Esophagus (tissue), 2 donors: ENCODE data around the gene TSNAXIP1. TPM values are rescaled to one million over a fixed set of nuclear protein-coding genes. Genes with fewer than 3 reads are reported as not detected.
"Not testable (repeated sequence)": the region's sequence is repeated elsewhere in the genome, so short reads cannot be mapped to it uniquely, and the experiment has no call there.

Source experiments
- H3K27ac ChIP-seq, 2 donors: one replicate each; pipeline ENCODE4 v1.5.1; 2013; ENCODE audit warnings: low read depth in 2 of 2, mild to moderate bottlenecking in 2 of 2, inconsistent platforms in 1 of 2, low read length in 1 of 2, moderate library complexity in 1 of 2
- H3K27me3 ChIP-seq, 2 donors: one replicate each; pipeline ENCODE4 v1.6.1; 2013; ENCODE audit warnings: low read length in 2 of 2, control low read depth in 1 of 2, mild to moderate bottlenecking in 1 of 2; ENCODE audit not compliant: insufficient read depth in 2 of 2, control insufficient read depth in 1 of 2
- H3K36me3 ChIP-seq, 2 donors: one replicate each; pipeline ENCODE4 v1.6.1; 2013; ENCODE audit warnings: low read length in 1 of 2; ENCODE audit not compliant: control insufficient read depth in 2 of 2, insufficient read depth in 2 of 2
- H3K4me1 ChIP-seq, 2 donors: one replicate each; pipeline ENCODE4 v1.6.1; 2013; ENCODE audit warnings: low read length in 1 of 2; ENCODE audit not compliant: control insufficient read depth in 2 of 2, insufficient read depth in 2 of 2
- H3K4me3 ChIP-seq, 2 donors: one replicate each; pipeline ENCODE4 v1.5.1; 2013; ENCODE audit warnings: low read length in 2 of 2, mild to moderate bottlenecking in 2 of 2, low read depth in 1 of 2, moderate library complexity in 1 of 2
- H3K9me3 ChIP-seq, 2 donors: one replicate each; pipeline ENCODE4 v1.6.1; 2013; ENCODE audit warnings: mild to moderate bottlenecking in 2 of 2, low read depth in 1 of 2, low read length in 1 of 2, moderate library complexity in 1 of 2; ENCODE audit not compliant: control insufficient read depth in 2 of 2, insufficient read depth in 1 of 2
- WGBS, 2 donors: extraction: QIAGEN DNeasy Blood & Tissue Kit; methylation state at CpG; one replicate each; pipeline ENCODE4 v1.1.7; 2013; 5-methylcytosine and 5-hydroxymethylcytosine counted together
- polyA plus RNA-seq, 2 donors: library from polyadenylated mRNA; stranded (reverse); fragments of 200-250 nt; gene quantifications; one replicate each; pipeline ENCODE4 v1.2.3, GENCODE V29; 2013
- donor health status: healthy with polysubstance abuse.
- donor health status: Bipolar disorder and iron deficiency.

TSNAXIP1 gene
- polyA plus RNA-seq, 2 donors = 0.72 to 1.8 TPM

GRCh38 chr16:67825906-67826305 is 19.2 kb downstream of the TSNAXIP1 start:
- 93 to 96% methylated on average over 14 of the region's 14 CpGs for WGBS, 2 donors
- Histone ChIP-seq H3K9me3 (no peaks in the 10 kb centered on the region), H3K27ac (no peak overlapping the region), H3K36me3 (peaks cover 13 to 36% of the 10 kb centered on the region in 2 donors), H3K27me3 (no peaks in the 10 kb centered on the region), H3K4me3 (no peak overlapping the region), H3K4me1 (no peaks in the 10 kb centered on the region)

GRCh38 chr16:67828651-67829050 is 22.0 kb downstream of the TSNAXIP1 start:
- Histone ChIP-seq H3K4me3 (no peak overlapping the region), H3K36me3 (peaks cover 19 to 48% of the 10 kb centered on the region in 2 donors), H3K9me3 (no peaks in the 10 kb centered on the region), H3K27ac (no peak overlapping the region), H3K27me3 (no peaks in the 10 kb centered on the region), H3K4me1 (peaks cover 0 to 4% of the 10 kb centered on the region in 2 donors)
- 91 to 94% methylated on average over 4 of the region's 4 CpGs for WGBS, 2 donors

- peak overlapping the region; percentile 22 to 75 for H3K27ac ChIP-seq
- 2 to 4% methylated on average over 3 of the region's 3 CpGs for WGBS, 2 donors
- peaks cover 17 to 38% of the 10 kb centered on the region in 2 donors for H3K36me3 ChIP-seq
- no peaks in the 10 kb centered on the region for H3K27me3 ChIP-seq
- no peaks in the 10 kb centered on the region for H3K9me3 ChIP-seq
- H3K4me3 ChIP-seq = peak overlapping the region; percentile 76 to 89
- peaks cover 0 to 4% of the 10 kb centered on the region in 2 donors for H3K4me1 ChIP-seq
Observed at GRCh38 chr16:67833030-67833414, 26.3 kb downstream of the TSNAXIP1 start.

- H3K9me3 ChIP-seq = no peaks in the 10 kb centered on the region
- peaks cover 0 to 4% of the 10 kb centered on the region in 2 donors for H3K4me1 ChIP-seq
- H3K4me3 ChIP-seq = peak overlapping the region; percentile 76 to 89
- H3K36me3 ChIP-seq = peaks cover 13 to 32% of the 10 kb centered on the region in 2 donors
- WGBS, 2 donors = 0% methylated on average over 49 of the region's 49 CpGs
- no peaks in the 10 kb centered on the region for H3K27me3 ChIP-seq
- peak overlapping the region; percentile 22 to 85 for H3K27ac ChIP-seq
Observed at GRCh38 chr16:67833415-67834241, 26.9 kb downstream of the TSNAXIP1 start.

GRCh38 chr16:67834242-67834614 is 27.5 kb downstream of the TSNAXIP1 start:
- H3K36me3 ChIP-seq = peaks cover 9 to 27% of the 10 kb centered on the region in 2 donors
- 79 to 83% methylated on average over 10 of the region's 10 CpGs for WGBS, 2 donors
- H3K4me1 ChIP-seq = peaks cover 0 to 4% of the 10 kb centered on the region in 2 donors
- H3K9me3 ChIP-seq = no peaks in the 10 kb centered on the region
- no peak overlapping the region for H3K27ac ChIP-seq
- no peaks in the 10 kb centered on the region for H3K27me3 ChIP-seq
- H3K4me3 ChIP-seq = peak overlapping the region in 1 of 2 donors; percentile 89

- H3K27me3 ChIP-seq, H3K9me3 ChIP-seq, H3K4me1 ChIP-seq, H3K4me3 ChIP-seq, H3K36me3 ChIP-seq: not testable (repeated sequence)
- H3K27ac ChIP-seq = peak overlapping the region in 1 of 2 donors; percentile 16
- 62 to 66% methylated on average over 10 of the region's 10 CpGs for WGBS, 2 donors
Observed at GRCh38 chr16:67837190-67837589, 30.5 kb downstream of the TSNAXIP1 start.

- WGBS, 2 donors = 90 to 92% methylated on average over 2 of the region's 2 CpGs
- Histone ChIP-seq H3K4me1 (peaks cover 0 to 5% of the 10 kb centered on the region in 2 donors), H3K9me3 (no peaks in the 10 kb centered on the region), H3K27ac (no peak overlapping the region), H3K4me3 (no peak overlapping the region), H3K36me3 (no peaks in the 10 kb centered on the region), H3K27me3 (no peaks in the 10 kb centered on the region)
Observed at GRCh38 chr16:67837811-67838210, 31.1 kb downstream of the TSNAXIP1 start.

- peaks cover 3 to 24% of the 10 kb centered on the region in 2 donors for H3K4me1 ChIP-seq
- H3K36me3 ChIP-seq = no peaks in the 10 kb centered on the region
- peak overlapping the region; percentile 78 to 90 for H3K4me3 ChIP-seq
- WGBS, 2 donors = 37 to 47% methylated on average over 17 of the region's 17 CpGs
- peak overlapping the region; percentile 100 for H3K27ac ChIP-seq
- no peaks in the 10 kb centered on the region for H3K27me3 ChIP-seq
- no peaks in the 10 kb centered on the region for H3K9me3 ChIP-seq
Observed at GRCh38 chr16:67841198-67841815, 34.6 kb downstream of the TSNAXIP1 start.

GRCh38 chr16:67841816-67842508 is 35.3 kb downstream of the TSNAXIP1 start, which contains the start of gene THAP11:
Gene THAP11, plus strand, starts transcription at chr16:67842320. Its CDS starts 235 bp downstream, at chr16:67842555.
- Histone ChIP-seq H3K4me3 (peak within 1 kb of the TSS; percentile 78 to 90), H3K36me3 (no peaks in the 10 kb centered on the region), H3K27me3 (no peaks in the 10 kb centered on the region), H3K4me1 (peaks cover 3 to 24% of the 10 kb centered on the region in 2 donors), H3K27ac (peak within 1 kb of the TSS; percentile 100), H3K9me3 (no peaks in the 10 kb centered on the region)
- 1% methylated on average over 72 to 83 of the region's 83 CpGs for WGBS, 2 donors
